OCI-LY3 (cell line): ENCODE data around the gene DCUN1D2.

Source experiments
- H2AFZ ChIP-seq: fragments of 200-600, 300-600 bp; shearing (Covaris generic); 2 replicates; pipeline ENCODE4 v1.6.0; 2014; ENCODE audit warnings: antibody characterized with exemption, low read depth, low read length
- H3K27ac ChIP-seq: fragments of 200-600, 300-600 bp; sonication (generic); 2 replicates; pipeline ENCODE4 v1.5.1; 2014; ENCODE audit warnings: mild to moderate bottlenecking, low read length, moderate library complexity, mixed read lengths
- H3K27me3 ChIP-seq: fragments of 200-600, 300-600 bp; sonication (generic); 2 replicates; pipeline ENCODE4 v1.6.1; 2014; ENCODE audit warnings: low read depth, low read length, mixed read lengths
- H3K36me3 ChIP-seq: fragments of 200-600, 300-600 bp; sonication (generic); replicated peaks from 2 replicates; pipeline ENCODE3; 2014; ENCODE audit warnings: low read depth, low read length, mixed read lengths
- H3K4me1 ChIP-seq: fragments of 300-600, 200-600 bp; sonication (generic); 2 replicates; pipeline ENCODE4 v1.6.1; 2014; ENCODE audit warnings: low read length, mixed read lengths
- H3K4me2 ChIP-seq: fragments of 200-600, 300-600 bp; sonication (generic); 2 replicates; pipeline ENCODE4 v1.6.1; 2014; ENCODE audit warnings: low read length, mixed read lengths
- H3K4me3 ChIP-seq: fragments of 300-600, 200-600 bp; sonication (generic); 2 replicates; pipeline ENCODE4 v1.5.1; 2014; ENCODE audit warnings: antibody characterized with exemption, mild to moderate bottlenecking, low read length, moderate library complexity
- H3K79me2 ChIP-seq: fragments of 300-600, 200-600 bp; shearing (Covaris generic); 2 replicates; pipeline ENCODE4 v1.6.1; 2014; ENCODE audit warnings: mild to moderate bottlenecking, low read length, mixed read lengths
- H3K9ac ChIP-seq: fragments of 300-600, 200-600 bp; shearing (Covaris generic); 2 replicates; pipeline ENCODE4 v1.6.0; 2014; ENCODE audit warnings: mild to moderate bottlenecking, low read length, moderate library complexity
- H3K9me3 ChIP-seq: fragments of 200-600, 300-600 bp; shearing (Covaris generic); 2 replicates; pipeline ENCODE4 v1.6.1; 2014; ENCODE audit warnings: low read length, mixed read lengths; ENCODE audit not compliant: insufficient read depth
- H4K20me1 ChIP-seq: fragments of 200-600, 300-600 bp; sonication (generic); 2 replicates; pipeline ENCODE4 v1.6.1; 2016; ENCODE audit warnings: low read length, mixed read lengths; ENCODE audit not compliant: insufficient read depth
- EZH2phosphoT487 ChIP-seq: fragments of 200-600 bp; shearing (Covaris generic); IDR thresholded peaks from 2 replicates; pipeline ENCODE4 v1.6.1; 2018; ENCODE audit warnings: antibody characterized with exemption, mixed run types, low read depth
- TF ChIP-seq, protein P1 (sequence below): fragments of 200-600, 300-600 bp; sonication (generic); IDR thresholded peaks from 2 replicates; pipeline ENCODE4 v1.5.1; 2014; ENCODE audit warnings: antibody characterized with exemption, low read length, low read depth

Gene DCUN1D2

DNA sequence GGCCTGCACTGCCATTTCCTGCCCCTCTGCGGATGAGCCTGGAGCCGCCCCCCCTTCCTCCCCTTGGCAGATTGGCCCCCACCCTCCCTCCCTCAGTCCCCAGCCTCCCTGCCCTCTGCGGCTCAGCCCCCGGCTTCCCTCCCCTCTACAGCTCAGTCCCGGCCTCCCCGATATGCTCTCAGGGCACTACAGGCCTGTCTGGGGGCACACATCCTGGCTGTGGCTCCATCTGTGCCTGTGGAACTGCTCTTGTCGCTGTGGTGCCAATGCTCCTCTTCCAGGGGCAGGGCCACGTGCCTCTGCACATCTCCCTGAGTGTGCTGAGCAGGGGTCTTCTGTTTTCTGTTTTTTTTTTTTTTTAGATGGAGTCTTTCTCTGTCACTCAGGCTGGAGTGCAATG lies 76.2 kb downstream of the DCUN1D2 start:
- Histone ChIP-seq H3K36me3 (no peaks in the 10 kb centered on the region), H3K27ac (no peak overlapping the region), H3K9ac (no peak overlapping the region), H2AFZ (no peak overlapping the region), H3K9me3 (no peaks in the 10 kb centered on the region), H3K27me3 (peaks cover 20% of the 10 kb centered on the region), H3K4me3 (no peak overlapping the region), H3K4me1 (no peaks in the 10 kb centered on the region), H3K79me2 (no peaks in the 10 kb centered on the region), H4K20me1 (no peaks in the 10 kb centered on the region), H3K4me2 (no peak overlapping the region)
- TF ChIP-seq EZH2phosphoT487, result no peak
- TF ChIP-seq, protein P1, sequence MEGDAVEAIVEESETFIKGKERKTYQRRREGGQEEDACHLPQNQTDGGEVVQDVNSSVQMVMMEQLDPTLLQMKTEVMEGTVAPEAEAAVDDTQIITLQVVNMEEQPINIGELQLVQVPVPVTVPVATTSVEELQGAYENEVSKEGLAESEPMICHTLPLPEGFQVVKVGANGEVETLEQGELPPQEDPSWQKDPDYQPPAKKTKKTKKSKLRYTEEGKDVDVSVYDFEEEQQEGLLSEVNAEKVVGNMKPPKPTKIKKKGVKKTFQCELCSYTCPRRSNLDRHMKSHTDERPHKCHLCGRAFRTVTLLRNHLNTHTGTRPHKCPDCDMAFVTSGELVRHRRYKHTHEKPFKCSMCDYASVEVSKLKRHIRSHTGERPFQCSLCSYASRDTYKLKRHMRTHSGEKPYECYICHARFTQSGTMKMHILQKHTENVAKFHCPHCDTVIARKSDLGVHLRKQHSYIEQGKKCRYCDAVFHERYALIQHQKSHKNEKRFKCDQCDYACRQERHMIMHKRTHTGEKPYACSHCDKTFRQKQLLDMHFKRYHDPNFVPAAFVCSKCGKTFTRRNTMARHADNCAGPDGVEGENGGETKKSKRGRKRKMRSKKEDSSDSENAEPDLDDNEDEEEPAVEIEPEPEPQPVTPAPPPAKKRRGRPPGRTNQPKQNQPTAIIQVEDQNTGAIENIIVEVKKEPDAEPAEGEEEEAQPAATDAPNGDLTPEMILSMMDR, result no peak

DNA sequence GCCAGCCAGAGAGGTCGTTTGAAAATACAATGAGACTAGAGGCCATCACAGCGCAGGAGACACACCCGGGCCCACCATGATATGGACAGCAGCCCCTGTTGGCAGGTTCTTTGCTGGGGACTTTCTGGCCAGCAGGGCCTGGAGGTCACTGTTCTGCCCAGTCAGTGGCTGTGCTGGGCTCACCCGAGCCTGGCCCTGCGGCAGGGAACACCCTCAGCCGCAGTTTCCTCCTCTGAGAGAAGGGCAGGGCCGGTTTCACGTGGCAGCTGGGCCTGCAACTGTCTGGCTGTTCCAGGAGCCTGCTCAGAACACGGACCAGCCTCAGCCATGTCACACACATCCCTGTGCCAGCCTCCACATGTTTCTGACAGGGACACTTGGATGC lies 76.6 kb downstream of the DCUN1D2 start:
- no peaks in the 10 kb centered on the region for H4K20me1 ChIP-seq
- TF ChIP-seq, protein P1, result no peak
- no peak for TF ChIP-seq EZH2phosphoT487
- H3K27me3 ChIP-seq, result peaks cover 20% of the 10 kb centered on the region
- no peaks in the 10 kb centered on the region for H3K79me2 ChIP-seq
- H3K27ac ChIP-seq, result no peak overlapping the region
- no peaks in the 10 kb centered on the region for H3K36me3 ChIP-seq
- no peak overlapping the region for H3K4me3 ChIP-seq
- no peak overlapping the region for H3K4me2 ChIP-seq
- no peak overlapping the region for H2AFZ ChIP-seq
- H3K9me3 ChIP-seq, result no peaks in the 10 kb centered on the region
- no peaks in the 10 kb centered on the region for H3K4me1 ChIP-seq
- H3K9ac ChIP-seq, result no peak overlapping the region

DNA sequence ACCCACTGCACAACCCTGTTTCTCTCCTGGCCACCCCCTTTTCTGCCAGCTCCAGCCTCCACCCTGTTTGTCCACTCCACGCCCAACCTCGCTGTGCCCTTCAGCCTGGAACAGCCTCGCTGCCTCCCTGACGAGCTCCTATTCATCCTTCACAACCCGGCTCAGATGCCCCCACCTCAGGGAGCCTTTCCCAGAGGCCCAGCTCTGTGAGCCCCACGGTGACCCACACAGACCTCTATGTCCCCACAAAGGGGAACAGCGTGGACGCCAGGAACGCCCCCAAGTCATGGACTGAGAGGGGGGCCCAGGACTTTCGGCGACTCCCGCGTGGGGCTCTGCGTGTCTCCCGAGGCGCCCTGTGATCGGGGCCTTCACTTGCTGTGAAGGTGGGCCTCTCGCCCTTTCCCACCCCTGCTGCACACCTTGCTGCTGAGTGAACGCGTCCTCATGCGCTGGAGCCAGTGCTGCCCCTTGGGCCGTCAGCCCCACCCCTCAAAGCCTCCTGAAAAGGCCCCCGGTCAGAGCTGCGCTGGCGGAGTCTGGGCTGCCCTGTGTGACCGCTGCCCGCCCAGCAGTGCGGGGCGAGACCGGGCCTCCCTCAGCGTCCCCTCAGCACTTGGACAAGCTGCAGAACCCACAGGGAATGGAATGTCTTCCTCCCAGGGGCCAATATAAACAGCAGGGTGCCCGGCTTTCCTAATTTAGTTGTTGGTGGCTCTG lies 77.2 kb downstream of the DCUN1D2 start:
- Histone ChIP-seq H3K9me3 (no peaks in the 10 kb centered on the region), H3K36me3 (no peaks in the 10 kb centered on the region), H3K27ac (no peak overlapping the region), H3K9ac (no peak overlapping the region), H3K4me3 (no peak overlapping the region), H3K4me1 (no peaks in the 10 kb centered on the region), H3K79me2 (no peaks in the 10 kb centered on the region), H3K27me3 (peaks cover 21% of the 10 kb centered on the region), H2AFZ (no peak overlapping the region), H4K20me1 (no peaks in the 10 kb centered on the region), H3K4me2 (no peak overlapping the region)
- TF ChIP-seq, protein P1, result no peak
- no peak for TF ChIP-seq EZH2phosphoT487

DNA sequence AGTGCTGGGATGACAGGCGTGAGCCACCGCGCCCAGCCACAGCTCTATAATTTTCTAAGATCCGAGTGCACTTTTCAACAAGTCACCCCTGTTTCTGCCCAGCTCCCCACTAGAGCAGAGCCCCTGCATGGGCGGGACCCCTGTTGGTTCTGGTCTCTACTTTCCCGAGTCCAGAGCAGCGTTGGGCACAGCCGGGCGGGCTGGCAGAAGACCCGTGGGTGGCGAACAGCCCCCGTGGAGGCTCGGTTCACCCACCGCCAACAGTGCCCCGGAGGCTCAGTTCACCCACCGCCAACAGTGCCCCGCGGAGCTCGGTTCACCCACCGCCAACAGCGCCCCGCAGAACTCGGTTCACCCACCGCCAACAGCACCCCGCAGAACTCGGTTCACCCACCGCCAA lies 78.1 kb downstream of the DCUN1D2 start:
- TF ChIP-seq, protein P1, result no peak
- TF ChIP-seq EZH2phosphoT487, result no peak
- H3K4me3 ChIP-seq, result no peak overlapping the region
- H3K4me2 ChIP-seq, result no peak overlapping the region
- no peaks in the 10 kb centered on the region for H4K20me1 ChIP-seq
- no peak overlapping the region for H3K9ac ChIP-seq
- H3K9me3 ChIP-seq, result no peaks in the 10 kb centered on the region
- no peak overlapping the region for H3K27ac ChIP-seq
- H3K36me3 ChIP-seq, result no peaks in the 10 kb centered on the region
- H3K27me3 ChIP-seq, result peaks cover 16% of the 10 kb centered on the region
- no peak overlapping the region for H2AFZ ChIP-seq
- no peaks in the 10 kb centered on the region for H3K79me2 ChIP-seq
- no peaks in the 10 kb centered on the region for H3K4me1 ChIP-seq
